Measurements from ENCODE around the gene GARIN1A.
"Not testable (repeated sequence)": the region's sequence is repeated elsewhere in the genome, so short reads cannot be mapped to it uniquely, and the experiment has no call there.

- not testable (repeated sequence) for TF ChIP-seq CTCF (IDR thresholded peaks at IDR 0.05); POLR2AphosphoS5 (IDR thresholded peaks at IDR 0.05; ENCODE audit: insufficient read depth in 1 of 2, low read depth in 1 of 2)
Observed at GRCh38 chr7:128689161-128689935, 17.3 kb downstream of the GARIN1A start.

All from vagina (tissue), 2 donors.